Sigmoid colon (tissue), 4 donors: Measurements from ENCODE around the gene TNNC1.
A peak's percentile ranks its signal among the peaks of the same experiment; 100 is the strongest.

ENCODE experiments used
- CTCF ChIP-seq, 4 experiments: fragments of 450-650 bp in 3 of 4; fragments of 200-600 bp in 1 of 4; IDR thresholded peaks; one replicate each; pipeline ENCODE4 v1.5.1; 2016 to 2019; ENCODE audit warnings: antibody characterized with exemption in 4 of 4, mild to moderate bottlenecking in 3 of 4, moderate library complexity in 2 of 4
- POLR2AphosphoS5 ChIP-seq, 4 donors: sonication (generic); formaldehyde crosslinking; IDR thresholded peaks; one replicate each; pipeline ENCODE4 v1.6.1; 2017; ENCODE audit warnings: antibody characterized with exemption in 4 of 4

GRCh38 chr3:52483081-52483480, 29.2 kb upstream of the TNNC1 start:
- TF ChIP-seq CTCF (IDR thresholded peaks at IDR 0.05) (peak in 1 of 4 experiments; percentile 8), POLR2AphosphoS5 (IDR thresholded peaks at IDR 0.05) (no peak)
